Non-pigmented ciliary epithelial cell (primary cell): ENCODE measurements around the gene LRRTM4.
"Not testable (repeated sequence)": the region's sequence is repeated elsewhere in the genome, so short reads cannot be mapped to it uniquely, and the experiment has no call there.

Experiments used
- DNase-seq: peaks from one replicate; pipeline ENCODE4 v3.0.0-alpha.2; 2010; ENCODE audit warnings: low read depth

Gene LRRTM4

DNA sequence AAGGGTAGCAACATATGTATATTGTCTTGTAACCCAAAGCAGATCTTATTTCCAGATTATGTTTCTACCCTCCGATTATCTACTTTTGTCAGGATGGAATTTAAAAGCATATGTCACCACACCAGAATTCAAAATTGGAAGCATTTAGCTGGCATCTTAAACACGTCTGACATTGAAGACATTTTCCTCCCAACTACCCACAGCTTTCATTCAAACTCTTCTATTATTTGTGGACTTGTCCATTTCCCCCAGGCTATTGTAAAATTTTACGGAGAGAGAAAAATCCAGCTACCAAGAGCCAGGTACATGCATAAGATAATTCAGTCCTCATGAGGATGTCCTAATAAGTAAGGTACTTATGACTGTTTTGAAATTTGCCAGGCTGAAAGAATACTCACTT, 659.3 kb downstream of the LRRTM4 start:
- no peak for DNase-seq

DNA sequence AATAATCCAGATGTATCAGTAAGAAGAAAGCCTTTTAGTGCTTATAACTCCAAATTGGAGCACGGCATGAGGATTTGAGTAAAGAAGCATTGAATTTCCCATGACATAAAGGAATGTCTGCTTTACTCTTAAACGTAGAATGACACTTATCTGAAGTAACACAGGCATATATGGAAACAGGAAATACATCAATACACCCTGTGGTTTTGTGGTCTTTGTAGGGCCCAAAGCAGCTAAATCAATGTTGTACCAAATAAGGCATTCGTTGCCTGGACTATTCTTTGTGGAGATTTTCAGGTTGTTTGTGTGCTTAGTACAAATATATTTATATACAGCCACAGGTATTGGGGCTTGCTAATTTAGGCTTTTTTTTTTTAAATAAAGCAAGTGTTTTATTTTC, 660.5 kb downstream of the LRRTM4 start:
- peak; percentile 27 for DNase-seq

DNA sequence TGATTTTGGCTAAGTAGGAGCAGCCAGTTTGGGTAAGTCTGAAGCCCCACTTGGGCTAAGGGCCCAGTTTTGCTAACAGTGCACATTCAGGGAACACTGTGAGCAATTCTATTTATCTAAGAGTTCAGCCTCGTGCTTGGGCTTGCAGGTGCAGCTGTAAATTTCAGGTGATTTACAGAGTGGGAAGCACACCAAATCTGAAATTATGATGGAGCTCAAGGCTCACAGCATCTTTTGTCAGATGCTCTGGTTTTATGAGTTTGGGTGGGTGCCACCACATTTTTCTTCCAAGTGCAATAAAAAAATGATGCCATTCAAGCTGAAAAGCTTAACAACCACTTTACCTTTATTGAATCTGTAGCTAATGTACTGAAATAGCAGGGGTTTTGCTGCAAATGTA, 671.2 kb downstream of the LRRTM4 start:
- no peak for DNase-seq

DNA sequence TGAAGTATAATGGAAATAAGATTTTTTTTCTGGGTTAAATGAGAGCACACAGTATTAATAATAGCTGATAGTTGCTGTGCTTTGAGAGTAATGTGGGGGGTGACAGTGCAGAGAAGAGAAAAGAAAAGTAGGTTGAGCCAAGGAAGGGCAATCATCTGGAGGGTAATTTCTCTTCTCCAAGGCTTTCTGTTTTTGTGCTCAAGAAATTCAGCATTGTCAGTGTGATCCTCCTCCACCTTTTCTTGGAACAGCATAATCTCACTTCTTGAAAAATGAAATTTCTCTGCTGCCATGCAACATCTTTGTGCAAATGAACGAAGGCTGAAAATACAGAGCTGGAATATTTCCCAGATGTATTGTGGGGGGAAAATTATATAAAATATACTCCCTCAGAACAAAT, 673.1 kb downstream of the LRRTM4 start:
- DNase-seq = no peak

DNA sequence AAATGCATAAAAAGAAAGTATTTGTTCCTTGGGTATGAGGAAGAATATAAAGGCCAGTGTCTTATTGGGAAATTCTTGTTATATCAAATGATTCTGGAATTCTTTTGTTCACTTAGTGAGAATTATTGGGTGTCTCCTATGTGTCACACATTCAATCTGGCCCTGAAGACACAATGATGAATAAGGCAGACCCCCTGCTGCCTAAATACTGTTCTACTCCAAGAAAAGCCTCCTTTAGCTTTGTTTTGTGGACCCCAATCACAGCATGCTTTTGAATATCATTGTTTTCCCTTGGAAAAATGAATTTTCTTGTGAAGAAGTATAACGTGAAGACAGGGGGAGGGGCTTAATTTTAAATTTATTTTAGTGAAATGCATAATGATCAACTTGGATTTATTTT, 682.4 kb downstream of the LRRTM4 start:
- no peak for DNase-seq

DNA sequence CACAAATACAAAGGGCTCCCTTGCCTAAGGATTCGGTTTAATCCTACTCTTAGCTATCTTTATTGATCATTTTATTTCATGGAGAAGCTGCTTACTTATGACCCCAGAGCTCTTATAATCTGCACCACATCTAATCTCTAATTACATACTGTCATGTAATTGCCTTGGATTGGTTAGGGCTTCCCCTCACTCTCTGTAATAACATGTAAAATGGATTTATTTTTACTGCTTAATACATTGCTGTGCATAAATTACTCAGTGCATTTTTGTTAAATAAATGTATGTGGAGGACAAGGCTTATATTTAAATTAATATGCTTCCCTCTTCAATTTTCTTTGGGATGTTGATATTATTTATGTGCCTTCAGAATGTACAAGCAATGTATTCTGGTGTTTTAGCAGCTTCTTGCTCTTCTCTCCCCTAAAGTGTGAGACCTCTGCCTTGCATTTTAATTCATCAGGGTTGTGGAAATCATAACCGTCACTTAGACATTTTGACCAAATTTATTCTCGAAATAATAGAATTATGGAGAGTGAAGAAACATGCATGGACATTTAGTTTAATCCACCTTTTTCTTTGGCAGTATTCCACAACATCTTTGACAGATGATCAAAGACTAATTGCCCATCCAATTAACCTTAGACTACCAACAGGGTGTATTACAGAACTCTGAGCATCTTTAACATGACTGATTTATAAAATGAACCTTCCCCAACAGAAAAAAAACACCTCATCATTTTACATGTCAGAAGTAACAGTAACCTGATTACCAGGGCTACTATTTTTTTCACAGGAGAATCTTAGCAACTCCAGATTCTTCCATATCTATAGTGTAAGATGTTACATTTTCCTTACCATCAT, 692.6 kb downstream of the LRRTM4 start:
- no peak for DNase-seq

DNA sequence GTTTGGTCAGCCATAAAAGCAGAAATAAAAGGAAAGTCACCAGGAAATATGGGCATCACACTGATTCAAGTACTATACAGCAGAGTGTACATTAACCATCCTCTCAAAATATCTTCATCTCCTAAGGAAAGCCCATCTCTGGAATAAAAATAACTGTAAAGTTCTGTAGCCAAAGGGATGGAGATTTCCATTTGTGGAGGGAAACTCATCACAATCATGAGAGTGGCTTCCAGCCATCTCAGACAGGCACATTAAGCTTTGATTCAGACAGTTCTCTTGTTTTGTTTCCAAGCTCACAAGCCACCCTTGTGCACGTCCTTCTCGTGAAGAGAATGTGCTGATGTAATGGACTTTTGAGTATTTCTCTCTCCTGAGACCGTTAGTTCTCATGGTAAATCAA, 695.5 kb downstream of the LRRTM4 start:
- no peak for DNase-seq

DNA sequence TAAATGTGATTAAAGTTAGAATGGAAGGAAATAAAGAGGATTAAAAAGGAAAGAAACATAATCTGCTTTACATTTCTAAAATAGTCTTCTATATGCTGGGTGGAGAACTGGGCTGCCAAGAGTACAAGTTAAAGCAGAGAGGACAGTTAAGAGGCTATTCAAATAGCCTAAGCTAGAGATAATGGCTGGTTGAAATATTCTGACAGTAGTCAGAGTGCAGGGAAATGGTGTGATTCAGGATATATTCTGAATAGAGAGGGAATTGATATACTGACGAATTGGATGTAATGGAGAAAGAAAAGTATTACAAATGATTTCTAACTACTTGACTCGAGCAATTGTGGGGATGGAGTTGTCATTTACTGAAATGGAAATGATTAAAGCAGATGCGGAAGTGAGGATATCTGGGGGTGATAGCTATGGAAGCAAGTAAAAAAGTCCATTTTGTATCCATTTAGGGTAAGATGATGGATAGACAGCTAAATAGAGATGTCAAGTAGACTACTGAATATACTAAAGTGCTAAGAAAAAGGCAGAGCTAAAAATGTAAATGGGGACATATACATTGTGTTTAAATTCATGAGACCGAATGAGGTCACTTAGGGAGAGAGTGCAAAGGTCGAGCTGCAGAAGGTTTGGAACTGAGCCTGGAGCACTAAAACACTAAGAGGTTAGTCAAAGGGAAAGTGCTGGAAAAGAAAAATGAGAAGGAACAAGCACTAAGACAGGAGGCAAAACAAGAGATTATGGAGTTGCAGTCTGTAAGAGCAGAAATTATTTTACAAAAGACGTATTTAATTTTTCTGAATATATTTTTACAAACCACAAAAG, 696.8 kb downstream of the LRRTM4 start:
- DNase-seq = no peak

DNA sequence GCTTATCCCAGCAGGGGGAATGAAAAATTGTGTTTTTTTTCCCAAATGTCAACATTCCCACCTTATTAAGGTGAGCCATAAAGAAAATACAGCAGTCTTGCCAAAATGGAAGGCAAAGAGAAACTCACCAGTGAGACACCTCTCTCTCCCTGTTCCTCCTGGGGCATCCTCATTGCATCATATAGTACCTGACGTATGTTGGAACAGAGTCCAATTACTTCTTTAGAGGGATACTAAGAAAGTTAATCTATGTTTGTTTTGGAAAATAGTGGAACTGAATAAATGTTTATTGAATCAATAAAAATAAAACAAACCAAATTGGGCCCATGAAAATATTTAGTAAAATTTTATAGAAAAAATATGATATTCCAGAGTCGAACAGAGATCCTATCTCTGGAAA, 700.4 kb downstream of the LRRTM4 start:
- DNase-seq = no peak

DNA sequence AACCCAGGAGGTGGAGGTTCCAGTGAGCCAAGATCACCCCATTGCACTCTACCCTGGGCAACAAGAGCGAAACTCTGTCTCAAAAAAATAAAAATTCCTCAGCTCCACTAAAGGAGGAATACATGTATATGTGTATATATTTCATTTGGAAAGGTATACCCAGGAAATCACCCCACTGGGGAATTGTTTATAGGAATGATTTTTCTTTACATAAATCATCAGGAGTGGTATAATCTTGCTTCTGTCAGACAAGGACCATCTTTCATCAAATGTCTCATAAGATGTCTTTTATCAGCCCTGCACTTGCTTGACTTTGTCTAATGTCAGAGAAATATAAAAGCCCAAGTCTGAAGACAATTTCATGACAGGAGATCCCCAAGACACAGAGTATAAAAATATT, 709.1 kb downstream of the LRRTM4 start:
- DNase-seq = no peak

DNA sequence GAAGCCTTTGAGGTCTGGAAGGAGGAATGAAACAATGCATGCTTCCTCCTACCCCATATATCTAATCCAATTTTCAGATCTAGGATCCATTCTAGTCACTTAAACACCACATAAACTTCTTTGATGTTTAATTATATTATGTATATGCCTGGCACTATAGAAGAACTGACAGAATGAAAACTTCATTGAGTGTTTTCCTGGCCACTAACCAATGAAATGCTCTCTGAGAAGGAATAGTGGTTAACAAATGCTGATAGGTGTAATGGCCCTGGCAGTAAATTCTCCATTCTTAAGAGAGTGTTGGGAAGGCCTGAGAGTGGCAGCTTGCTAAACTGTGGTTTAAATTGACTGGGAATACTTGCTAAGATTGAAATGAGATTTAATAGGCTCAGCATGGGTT, 710.0 kb downstream of the LRRTM4 start:
- DNase-seq = no peak

DNA sequence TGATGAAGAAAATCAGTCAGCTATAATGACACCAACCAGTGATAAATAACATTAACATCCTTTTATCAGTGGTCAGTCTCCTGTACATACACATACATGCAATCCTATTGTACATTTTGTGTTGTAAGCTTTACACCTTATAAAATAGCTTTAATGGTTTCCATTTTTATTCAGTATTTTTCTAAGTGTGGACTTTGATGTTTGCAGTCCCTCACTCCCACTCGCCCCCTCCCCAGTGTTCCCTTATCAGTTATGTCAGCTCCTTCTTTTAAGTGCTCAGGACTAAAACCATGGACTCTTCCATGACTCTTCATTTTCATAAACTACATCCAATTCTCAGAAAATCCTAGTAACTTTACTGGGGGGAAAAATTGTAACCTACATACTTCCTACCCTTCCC, 713.0 kb downstream of the LRRTM4 start:
- DNase-seq = no peak

DNA sequence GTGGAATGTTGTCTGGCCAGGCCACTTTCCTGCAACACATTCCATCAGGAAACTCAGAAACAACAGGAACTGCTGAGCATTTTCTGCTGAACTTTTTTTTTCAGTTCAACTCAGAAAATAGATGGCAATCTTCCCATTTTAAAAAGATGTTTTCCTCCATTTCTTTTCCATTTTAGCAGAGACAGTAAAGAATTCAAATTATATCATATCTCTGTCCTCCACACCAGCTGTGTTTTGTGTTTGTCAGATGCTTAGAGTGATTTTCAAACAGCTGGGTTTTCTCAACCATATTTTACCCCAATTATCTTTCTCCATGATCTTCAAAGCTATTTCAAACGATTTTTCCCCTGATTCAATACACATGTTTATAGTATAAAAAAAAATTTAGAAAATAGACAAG, 713.4 kb downstream of the LRRTM4 start:
- DNase-seq = no peak

DNA sequence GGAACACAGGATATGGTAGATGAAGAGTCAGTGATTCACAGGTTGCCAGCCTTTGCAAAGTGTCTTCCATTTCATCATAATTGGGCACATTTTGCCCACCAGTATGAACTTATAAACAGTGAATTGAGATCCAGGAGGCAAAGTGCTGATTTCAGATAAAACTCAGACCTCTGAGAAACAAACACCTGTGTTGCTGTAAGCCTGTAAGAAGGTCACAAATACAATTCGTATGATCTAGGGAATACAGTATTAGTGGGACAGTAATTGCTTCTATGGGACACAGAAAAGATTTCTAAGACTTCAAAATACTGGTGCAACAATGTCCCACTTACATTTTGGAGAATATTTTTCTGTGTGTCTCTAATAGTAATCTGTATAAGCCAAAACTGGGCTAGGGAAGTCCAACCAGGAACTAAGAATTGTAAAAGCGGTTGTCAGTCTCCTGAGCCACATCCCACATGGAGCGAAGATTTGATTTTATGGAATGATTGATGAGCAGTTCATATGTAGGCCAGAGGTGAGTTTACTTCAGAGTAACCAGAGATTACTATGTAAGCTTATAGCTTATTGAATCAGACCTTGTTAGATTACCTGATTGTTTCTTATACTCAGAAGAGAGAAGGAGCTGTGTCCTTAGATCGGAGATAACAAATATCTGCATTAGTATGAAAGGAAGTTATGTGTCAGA, 728.4 kb downstream of the LRRTM4 start:
- DNase-seq = no peak

DNA sequence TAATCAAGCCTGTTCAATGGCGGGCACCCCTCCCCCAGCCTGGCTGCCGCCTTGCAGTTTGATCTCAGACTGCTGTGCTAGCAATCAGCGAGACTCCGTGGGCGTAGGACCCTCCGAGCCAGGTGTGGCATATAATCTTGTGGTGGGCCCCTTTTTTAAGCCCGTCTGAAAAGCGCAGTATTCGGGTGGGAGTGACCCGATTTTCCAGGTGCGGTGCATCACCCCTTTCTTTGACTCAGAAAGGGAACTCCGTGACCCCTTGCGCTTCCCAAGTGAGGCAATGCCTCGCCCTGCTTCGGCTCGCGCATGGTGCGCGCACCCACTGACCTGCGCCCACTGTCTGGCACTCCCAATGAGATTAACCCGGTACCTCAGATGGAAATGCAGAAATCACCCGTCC, 740.9 kb downstream of the LRRTM4 start:
- DNase-seq = not testable (repeated sequence)

DNA sequence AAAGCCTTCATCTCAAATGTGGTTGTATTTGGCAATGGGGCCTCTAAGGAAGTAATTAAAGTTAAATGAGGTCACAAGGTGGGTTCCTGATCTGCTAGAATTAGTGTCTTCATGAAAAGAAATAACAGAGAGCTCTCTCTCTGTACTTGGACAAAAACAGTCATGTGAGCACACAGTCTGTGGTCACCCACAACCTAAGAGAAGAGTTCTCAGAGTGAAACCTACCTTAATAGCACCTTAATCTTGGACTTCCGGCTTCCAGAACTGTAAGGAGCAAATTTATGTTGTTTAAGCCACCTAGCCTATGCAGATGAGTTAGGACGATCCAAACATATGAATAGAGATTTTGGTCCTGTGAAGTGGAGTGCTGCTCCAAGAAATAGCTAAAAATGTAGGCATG, 758.9 kb downstream of the LRRTM4 start:
- DNase-seq = no peak

DNA sequence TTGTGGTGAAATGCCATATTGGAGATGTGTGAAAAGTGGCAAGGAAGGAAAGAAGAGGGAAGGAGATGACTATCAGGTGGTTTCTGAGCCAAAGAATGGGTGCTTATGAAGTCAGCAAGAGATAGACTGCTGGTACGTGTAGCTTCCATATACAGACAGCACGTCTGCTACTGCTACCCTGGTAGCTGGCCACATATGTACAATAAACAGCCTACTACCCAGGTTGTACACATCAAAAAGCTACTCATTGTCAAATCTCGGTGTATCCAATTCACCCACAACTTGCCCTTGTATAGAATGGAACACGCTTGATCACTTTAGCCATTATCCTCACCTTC, 761.8 kb downstream of the LRRTM4 start:
- DNase-seq = no peak

DNA sequence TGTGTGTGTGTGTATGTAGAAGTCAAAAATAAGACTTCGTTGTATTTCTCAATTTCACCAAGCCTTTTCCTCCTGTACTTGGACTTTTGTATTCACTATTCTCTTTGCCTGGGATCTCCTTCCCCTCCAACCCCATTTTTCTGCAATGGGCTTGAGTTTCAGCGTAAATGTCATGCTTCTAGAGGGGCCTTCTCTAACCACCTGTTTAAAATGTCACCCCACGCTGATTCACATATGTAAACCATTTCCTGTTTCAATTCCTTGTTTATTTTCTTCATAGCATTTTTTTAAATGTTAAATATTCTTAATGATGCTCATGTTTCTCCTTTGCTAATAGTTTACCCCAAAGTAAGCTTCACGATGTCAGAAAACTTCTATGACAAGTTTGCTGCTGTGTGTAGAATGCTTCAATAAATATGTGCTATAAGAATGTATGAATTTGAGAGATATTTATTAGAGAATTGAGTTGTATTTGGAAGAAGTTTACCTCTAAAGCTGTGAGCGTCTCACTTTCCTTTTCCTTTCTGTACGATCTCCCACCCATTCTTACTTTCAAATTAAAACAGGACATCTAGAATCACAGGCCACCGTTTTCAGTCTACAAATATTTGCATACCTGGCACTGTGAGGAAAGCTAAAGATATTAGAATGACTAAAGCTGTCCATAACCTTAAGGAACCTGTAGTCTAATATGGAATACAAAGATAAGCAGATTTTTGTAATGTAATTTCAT, 762.4 kb downstream of the LRRTM4 start:
- no peak for DNase-seq

DNA sequence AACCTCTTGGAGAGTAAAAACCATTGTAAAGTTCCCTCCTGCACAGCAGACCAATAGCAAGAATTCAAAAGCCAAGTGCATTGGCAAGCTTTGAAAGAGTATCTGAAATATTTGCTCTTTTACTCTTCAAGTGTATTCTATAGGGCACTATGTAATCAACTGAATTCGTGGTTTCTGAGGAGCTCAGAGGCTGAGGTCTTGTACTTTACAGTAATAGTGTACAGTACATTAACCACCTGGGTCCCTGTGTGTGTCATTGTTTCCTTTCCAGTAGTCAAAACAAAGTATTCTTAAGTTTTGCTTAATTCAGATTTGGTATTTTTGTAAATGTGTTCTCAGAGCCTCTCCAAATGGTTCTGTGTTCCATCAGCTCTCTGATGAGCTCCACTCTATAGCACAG, 769.7 kb downstream of the LRRTM4 start:
- no peak for DNase-seq

DNA sequence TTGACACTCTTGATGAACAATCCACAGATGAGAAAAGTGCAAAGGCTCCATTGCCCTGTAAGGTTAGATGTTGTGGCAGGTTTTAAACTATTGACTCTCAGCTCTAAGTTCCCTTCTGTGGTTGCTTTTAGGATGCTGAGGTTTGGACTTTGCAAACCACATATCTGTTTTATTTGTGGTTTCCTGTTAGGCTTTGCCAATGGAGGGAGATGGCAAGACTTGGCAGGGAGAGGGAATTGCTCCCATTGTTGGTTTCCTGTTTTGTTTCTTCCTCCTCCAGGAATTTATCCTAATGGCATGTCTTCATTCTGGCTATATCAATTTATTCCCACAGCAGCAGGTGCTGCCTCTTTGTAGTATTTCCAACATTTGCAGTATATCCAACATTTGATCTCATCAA, 772.3 kb downstream of the LRRTM4 start:
- DNase-seq = no peak

DNA sequence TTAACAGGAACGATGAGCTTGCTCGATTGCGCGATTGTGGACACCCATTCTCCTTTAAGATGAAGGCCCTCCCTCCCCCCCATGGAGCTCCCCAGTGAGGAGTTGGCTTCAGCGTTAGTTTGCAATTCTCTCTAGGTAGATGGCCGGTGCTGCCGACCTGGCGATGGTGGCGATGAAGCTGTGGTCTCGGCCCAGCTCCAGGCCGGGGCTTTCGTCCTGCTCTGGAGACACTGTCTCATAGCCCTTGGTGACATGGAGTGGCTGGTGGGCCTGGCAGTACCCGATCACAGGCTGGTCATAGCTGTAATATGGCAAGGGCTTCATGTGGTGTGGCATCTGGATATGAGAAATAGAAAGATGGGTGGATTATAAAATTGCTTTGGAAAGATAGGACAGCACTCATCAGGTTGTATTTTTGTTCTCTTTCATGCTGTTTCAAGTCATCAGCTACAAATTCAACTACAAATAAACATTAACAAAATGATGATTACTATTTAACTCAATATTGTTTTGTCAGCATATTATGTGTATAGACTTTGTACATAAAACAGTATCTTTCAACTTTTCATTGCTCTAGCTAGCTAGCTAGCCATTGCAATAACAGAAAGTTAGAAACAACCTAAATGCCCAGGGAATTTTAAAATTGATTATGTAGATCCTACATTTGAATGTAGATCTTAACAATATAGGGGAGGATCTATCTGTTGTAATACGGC, 773.4 kb downstream of the LRRTM4 start:
- no peak for DNase-seq

DNA sequence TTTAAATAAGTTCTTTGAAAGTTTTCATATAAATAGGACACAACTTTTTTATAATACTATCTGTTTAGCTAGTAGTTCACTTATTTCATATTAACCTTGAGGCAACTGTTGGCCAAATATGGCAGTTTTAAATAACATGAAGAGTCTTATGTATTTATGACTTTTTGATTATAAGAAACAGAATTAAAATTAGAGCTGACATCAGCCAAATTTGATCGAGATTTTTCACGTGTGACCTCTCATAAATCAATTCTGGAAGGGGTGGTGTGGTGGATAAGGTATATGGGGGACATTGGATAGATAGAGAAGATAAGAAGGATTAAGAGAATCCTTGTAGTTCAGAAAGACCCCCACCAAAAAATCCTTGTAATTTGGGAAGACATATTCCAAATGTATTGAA, 776.6 kb downstream of the LRRTM4 start:
- no peak for DNase-seq
